A673 (cell line): ENCODE measurements around the gene COPE. TPM values are rescaled to one million over a fixed set of nuclear protein-coding genes. Genes with fewer than 3 reads are reported as not detected.

ENCODE experiments used
- BruUV-seq: library from RNA; stranded (reverse); fragments of 400-500 nt; replicated peaks from 2 replicates; lab custom pipeline; 2021; lab: Mats Ljungman, UMichigan
- CTCF ChIA-PET: fragments of 300-600 bp; sonication (Branson Sonifier 250); formaldehyde crosslinking; loops from one replicate; lab custom pipeline; 2022; ENCODE audit warnings: antibody characterized with exemption; lab: Charles Lee
- POLR2A ChIA-PET: fragments of 300-600 bp; sonication (Branson Sonifier 250); formaldehyde crosslinking; loops from one replicate; lab custom pipeline; 2022; ENCODE audit warnings: antibody characterized with exemption; ENCODE audit not compliant: low non-redundant PET; lab: Charles Lee
- DNase-seq: peaks from one replicate; pipeline ENCODE4 v3.0.0-alpha.2; 2015; ENCODE audit warnings: low spot score
- H3K27ac ChIP-seq: fragments of 200-600 bp; sonication (generic); 2 replicates; pipeline ENCODE4 v1.5.1; 2016; ENCODE audit warnings: mixed run types, low read depth, mild to moderate bottlenecking, mixed read lengths, antibody characterized with exemption, low read length; ENCODE audit not compliant: poor library complexity, severe bottlenecking
- H3K27me3 ChIP-seq: fragments of 200-600 bp; sonication (generic); replicated peaks from 2 replicates; pipeline ENCODE4 v1.6.1; 2017; ENCODE audit warnings: mixed run types, low read depth, mild to moderate bottlenecking, mixed read lengths, antibody characterized with exemption, low read length; ENCODE audit not compliant: insufficient read depth, poor library complexity
- H3K36me3 ChIP-seq: fragments of 200-600 bp; sonication (generic); 2 replicates; pipeline ENCODE4 v1.6.1; 2016; ENCODE audit warnings: mixed run types, mild to moderate bottlenecking, mixed read lengths, antibody characterized with exemption, low read length; ENCODE audit not compliant: insufficient read depth, poor library complexity, severe bottlenecking
- H3K4me1 ChIP-seq: fragments of 200-600 bp; sonication (generic); 2 replicates; pipeline ENCODE4 v1.6.1; 2017; ENCODE audit warnings: mixed run types, mild to moderate bottlenecking, mixed read lengths, antibody characterized with exemption, low read length; ENCODE audit not compliant: insufficient read depth, poor library complexity, severe bottlenecking
- H3K4me3 ChIP-seq: fragments of 200-600 bp; sonication (generic); 2 replicates; pipeline ENCODE4 v1.5.1; 2016; ENCODE audit warnings: low read depth, mixed run types, mild to moderate bottlenecking, mixed read lengths, low read length; ENCODE audit not compliant: poor library complexity, severe bottlenecking
- H3K9me3 ChIP-seq: fragments of 200-600 bp; sonication (generic); 2 replicates; pipeline ENCODE4 v1.6.1; 2016; ENCODE audit warnings: mixed run types, low read depth, mild to moderate bottlenecking, mixed read lengths, antibody characterized with exemption, low read length; ENCODE audit not compliant: poor library complexity, severe bottlenecking
- CTCF ChIP-seq: fragments of 300-800, 200-600 bp; sonication (generic); conservative IDR thresholded peaks from 2 replicates; pipeline ENCODE4 v1.5.1; 2017; ENCODE audit warnings: low read depth, mild to moderate bottlenecking, antibody characterized with exemption, low read length, moderate library complexity, mixed read lengths
- EZH2 ChIP-seq: fragments of 200-600 bp; sonication (generic); IDR thresholded peaks from 2 replicates; pipeline ENCODE4 v1.6.1; 2017; ENCODE audit warnings: borderline replicate concordance, low read depth, mild to moderate bottlenecking, mixed read lengths, antibody characterized with exemption, low read length; ENCODE audit not compliant: poor library complexity, severe bottlenecking
- intact Hi-C: fragments of 100-400 bp; cut with micrococcal nuclease; formaldehyde crosslinking; loops from one replicate; pipeline ENCODE4 v1.10.0; 2022; ENCODE audit not compliant: unreplicated experiment
- total RNA-seq: library from RNA; stranded (reverse); gene quantifications from 2 replicates; pipeline ENCODE4 v1.2.3, GENCODE V29; 2021

Gene COPE
- total RNA-seq, 1 experiment from 2014 or later, result 244 TPM

GRCh38 chr19:18886972-18887371 is 32.2 kb downstream of the COPE start:
- intact Hi-C loops, result no loop called here
- CTCF ChIA-PET, result no interaction called here
- Histone ChIP-seq H3K4me1 (no peaks in the 10 kb centered on the region), H3K4me3 (no peak overlapping the region), H3K27ac (no peak overlapping the region), H3K9me3 (no peaks in the 10 kb centered on the region), H3K27me3 (no peaks in the 10 kb centered on the region), H3K36me3 (no peaks in the 10 kb centered on the region)
- no TSS peak for BruUV-seq
- TF ChIP-seq EZH2 (no peak), CTCF (no peak)
- POLR2A ChIA-PET, result no interaction called here
- DNase-seq, result no peak

- H3K9me3 ChIP-seq, result no peaks in the 10 kb centered on the region
- BruUV-seq, result no TSS peak
- no peak overlapping the region for H3K27ac ChIP-seq
- no peaks in the 10 kb centered on the region for H3K27me3 ChIP-seq
- H3K4me1 ChIP-seq, result no peaks in the 10 kb centered on the region
- ChIA-PET POLR2A (no interaction called here), CTCF (interaction anchor here (0.7 kb wide), 1 partner anchor 220 kb away, joined by 4 read pairs; no protein-coding TSS in a partner anchor)
- intact Hi-C loops, result no loop called here
- no peak for DNase-seq
- no peak overlapping the region for H3K4me3 ChIP-seq
- no peaks in the 10 kb centered on the region for H3K36me3 ChIP-seq
- TF ChIP-seq CTCF (no peak), EZH2 (no peak)
These were observed 35.5 kb downstream of the COPE start for GRCh38 chr19:18883526-18884304.

GRCh38 chr19:18881491-18881890 is 37.7 kb downstream of the COPE start:
- peaks cover 9% of the 10 kb centered on the region for H3K36me3 ChIP-seq
- H3K27me3 ChIP-seq, result no peaks in the 10 kb centered on the region
- no peak for TF ChIP-seq EZH2
- TF ChIP-seq CTCF, result no peak
- intact Hi-C loops, result no loop called here
- H3K4me1 ChIP-seq, result no peaks in the 10 kb centered on the region
- H3K27ac ChIP-seq, result no peak overlapping the region
- no peaks in the 10 kb centered on the region for H3K9me3 ChIP-seq
- H3K4me3 ChIP-seq, result no peak overlapping the region
- CTCF ChIA-PET, result interaction anchor here (0.7 kb wide), 1 partner anchor 293 kb away, joined by 3 read pairs; the partner anchor contains the start of gene REX1BD
- POLR2A ChIA-PET, result interaction anchor here (0.7 kb wide), 1 partner anchor 29 kb away, joined by 8 read pairs; no protein-coding TSS in a partner anchor
- BruUV-seq, result no TSS peak
- DNase-seq, result no peak
